DMS 273 (cell line): ENCODE results near the gene UBAC1.
A peak's percentile ranks its signal among the peaks of the same experiment; 100 is the strongest.
"Not testable (repeated sequence)": the region's sequence is repeated elsewhere in the genome, so short reads cannot be mapped to it uniquely, and the experiment has no call there.

Experiments used
- DNase-seq: peaks from one replicate; lab custom pipeline; 2025; ENCODE audit not compliant: unreplicated experiment; lab: John Stamatoyannopoulos, UW

Gene UBAC1

GRCh38 chr9:135960411-135961276 lies 529 bp downstream of the UBAC1 start:
- DNase-seq = peak; percentile 55

- DNase-seq = no peak
Measured at GRCh38 chr9:135959814-135960213, 1.4 kb downstream of the UBAC1 start.

- DNase-seq = no peak
Measured at GRCh38 chr9:135958485-135958884, 2.7 kb downstream of the UBAC1 start.

- DNase-seq = no peak
Measured at GRCh38 chr9:135957431-135957830, 3.7 kb downstream of the UBAC1 start.

- DNase-seq = no peak
Measured at GRCh38 chr9:135956802-135957174, 4.4 kb downstream of the UBAC1 start.

- no peak for DNase-seq
Measured at GRCh38 chr9:135955934-135956801, 5.0 kb downstream of the UBAC1 start.

- no peak for DNase-seq
Measured at GRCh38 chr9:135952664-135953206, 8.4 kb downstream of the UBAC1 start.

- DNase-seq = peak; percentile 82
Measured at GRCh38 chr9:135951889-135952663, 9.1 kb downstream of the UBAC1 start.

- DNase-seq = not testable (repeated sequence)
Measured at GRCh38 chr9:135951310-135951709, 9.9 kb downstream of the UBAC1 start.

GRCh38 chr9:135950841-135951240 lies 10.3 kb downstream of the UBAC1 start:
- DNase-seq = not testable (repeated sequence)

GRCh38 chr9:135950135-135950682 lies 11.0 kb downstream of the UBAC1 start:
- DNase-seq = no peak

GRCh38 chr9:135949501-135950134 lies 11.6 kb downstream of the UBAC1 start:
- DNase-seq = no peak

GRCh38 chr9:135948968-135949367 lies 12.2 kb downstream of the UBAC1 start:
- no peak for DNase-seq

GRCh38 chr9:135948446-135948845 lies 12.7 kb downstream of the UBAC1 start:
- DNase-seq = no peak

- DNase-seq = no peak
Measured at GRCh38 chr9:135947582-135947981, 13.6 kb downstream of the UBAC1 start.

GRCh38 chr9:135947105-135947504 lies 14.1 kb downstream of the UBAC1 start:
- DNase-seq = not testable (repeated sequence)

GRCh38 chr9:135946392-135946994 lies 14.7 kb downstream of the UBAC1 start:
- no peak for DNase-seq

GRCh38 chr9:135945969-135946368 lies 15.2 kb downstream of the UBAC1 start:
- DNase-seq = no peak

GRCh38 chr9:135944444-135945252 lies 16.5 kb downstream of the UBAC1 start:
- DNase-seq = no peak
